SIG-M5 (cell line): ENCODE measurements around the gene PKMYT1.

Source experiments
- DNase-seq: peaks from one replicate; lab custom pipeline; 2025; lab: John Stamatoyannopoulos, UW

The PKMYT1 gene

DNA sequence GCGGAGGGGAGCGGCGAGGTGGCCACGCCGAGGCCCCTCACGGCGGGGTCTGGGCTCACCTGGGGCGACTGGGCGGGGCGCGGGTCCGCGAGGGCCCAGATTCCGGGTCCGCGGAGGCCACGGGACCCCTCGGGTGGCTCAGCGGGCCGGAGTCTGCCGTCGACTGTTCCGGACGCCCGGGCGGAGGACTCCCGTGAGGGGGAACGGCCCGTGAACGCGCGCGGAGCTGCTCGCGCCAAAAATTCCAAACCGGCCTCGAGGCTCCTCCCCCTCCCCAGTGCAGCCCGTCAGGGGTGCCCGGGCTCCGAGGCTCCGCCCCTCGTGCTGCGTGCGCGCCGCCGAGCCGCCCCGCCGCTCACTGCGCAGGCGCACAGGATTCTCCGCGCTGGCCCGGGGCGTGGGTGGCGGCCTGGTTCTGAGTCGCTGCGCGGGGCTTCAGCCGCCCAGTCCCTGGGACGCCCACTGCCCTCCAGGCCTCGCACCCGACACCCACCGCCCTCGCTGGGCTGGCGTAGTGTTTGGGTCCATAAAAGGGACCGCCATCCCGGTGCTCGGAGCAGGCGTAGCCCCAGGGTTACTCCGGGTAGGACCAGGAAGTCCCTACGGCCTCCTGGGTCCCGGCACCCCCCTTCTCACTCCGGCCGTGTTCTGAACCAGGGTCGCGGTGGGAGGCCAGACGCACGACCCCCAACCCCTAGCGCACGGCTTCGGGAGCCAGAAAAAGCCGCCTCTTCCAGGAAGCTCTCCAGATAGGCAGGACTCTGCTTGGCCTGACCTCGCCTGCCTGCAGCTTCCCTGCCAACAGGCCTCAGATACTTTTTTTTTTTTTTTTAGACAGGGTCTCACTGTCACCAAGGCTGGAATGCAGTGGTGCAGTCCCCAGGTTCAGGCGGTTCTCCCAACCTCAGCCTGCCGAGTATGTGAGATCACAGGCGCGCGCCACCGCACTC lies at the start of gene PKMYT1:
PKMYT1 (minus strand) TSS at position 220 of the 950 bp plus-strand sequence. CDS start 789 bp downstream, outside the sequence.
- DNase-seq: no peak

DNA sequence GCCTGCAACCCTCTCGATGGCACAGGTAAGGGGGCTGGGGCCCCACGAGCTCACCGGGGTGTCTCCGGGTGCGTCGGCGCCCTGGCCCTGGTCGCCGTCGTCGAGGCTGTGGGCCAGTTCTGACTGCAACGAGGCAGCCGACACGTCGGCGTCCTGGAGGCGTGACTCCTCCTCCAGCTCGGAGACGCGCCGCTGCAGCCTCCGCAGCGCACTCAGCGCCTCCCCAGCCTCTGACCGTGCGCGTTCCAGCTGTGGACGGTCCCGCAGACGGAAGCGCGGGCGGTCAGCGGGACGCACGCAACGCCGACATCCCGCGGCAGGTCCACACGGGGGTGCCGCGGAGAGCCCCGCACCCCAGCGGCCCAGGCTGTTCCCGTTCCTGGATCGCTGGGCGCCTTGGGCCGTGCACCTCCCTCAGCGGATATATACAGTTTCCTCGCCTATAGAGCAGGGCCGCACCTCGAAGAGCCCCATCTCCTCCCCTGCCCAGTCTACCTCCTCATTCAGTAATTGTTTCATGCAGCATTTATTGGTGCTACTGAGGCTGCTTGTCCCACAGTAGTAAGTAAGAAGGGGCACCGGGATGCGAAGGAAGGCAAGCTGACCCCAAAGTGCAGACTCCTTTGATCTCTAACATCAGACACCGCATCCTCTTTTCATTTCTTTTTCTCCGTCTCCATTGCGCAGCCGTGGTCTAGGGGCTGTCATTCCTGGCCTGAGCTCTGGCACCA lies 49.4 kb upstream of the PKMYT1 start:
- DNase-seq: no peak

DNA sequence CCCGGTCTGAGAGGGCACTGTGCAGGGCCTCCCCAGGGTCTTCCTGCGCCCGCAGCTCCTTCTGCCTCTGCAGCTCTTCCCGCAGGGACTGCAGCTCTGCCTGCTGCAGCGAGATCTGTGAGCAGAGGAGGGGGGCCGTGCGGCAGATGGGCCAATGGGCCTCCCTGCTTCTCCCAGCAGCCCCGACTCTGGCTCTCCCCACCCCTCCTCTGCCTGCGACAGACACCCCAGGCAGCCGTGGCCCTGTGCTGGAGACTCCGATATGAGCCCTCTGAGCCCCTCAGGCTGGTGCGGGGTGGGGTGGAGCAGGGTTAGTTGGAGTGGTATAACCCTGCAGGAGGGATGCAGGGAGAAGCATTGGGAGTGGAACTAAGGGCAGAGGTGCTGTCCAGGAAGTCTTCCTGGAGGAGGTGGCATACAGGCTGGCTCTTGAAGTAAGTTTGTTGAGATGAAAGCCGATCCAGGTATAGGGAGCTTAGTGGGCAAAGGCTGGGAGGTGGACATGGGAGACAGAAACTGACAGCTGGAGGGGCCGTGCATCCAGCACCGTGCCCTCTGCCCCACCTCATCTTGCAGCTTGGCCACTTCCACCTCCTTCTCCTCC lies 48.6 kb upstream of the PKMYT1 start:
- no peak for DNase-seq

DNA sequence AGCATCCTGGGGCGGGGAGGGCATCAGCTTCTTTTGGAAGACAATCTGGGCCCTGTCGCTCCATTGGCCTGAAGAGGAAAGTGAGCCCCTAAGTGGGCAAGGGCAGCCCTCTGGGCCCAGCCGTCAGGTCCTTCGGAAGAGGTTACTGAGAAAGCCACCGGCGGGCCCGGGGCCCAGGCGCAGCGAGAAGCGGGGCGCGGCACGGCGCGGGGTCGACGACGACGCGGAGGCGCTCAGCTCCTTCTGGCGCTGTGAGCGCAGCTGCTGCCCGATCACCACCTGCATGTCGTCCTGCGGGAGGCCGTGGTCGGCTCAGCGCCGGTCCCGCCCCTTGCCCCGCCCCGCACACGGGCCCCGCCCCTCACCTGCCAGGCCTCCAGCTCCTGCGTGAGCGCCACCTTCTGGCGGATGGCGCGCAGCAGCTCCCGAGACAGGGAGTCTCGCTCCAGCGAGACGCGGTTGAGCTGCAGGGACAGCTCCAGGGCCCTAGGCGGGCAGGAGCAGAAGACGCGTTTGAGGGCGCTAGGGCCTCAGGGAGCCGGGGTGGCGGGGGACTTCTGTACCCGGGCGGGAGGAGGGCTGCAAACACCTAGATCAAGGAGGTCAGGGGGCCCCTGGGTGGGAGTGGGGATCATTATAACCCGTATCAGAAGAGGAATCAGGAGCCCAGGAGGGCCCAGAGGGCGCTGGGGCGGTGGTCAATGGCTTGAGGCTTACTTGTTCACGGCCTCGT lies 47.9 kb upstream of the PKMYT1 start:
- no peak for DNase-seq

DNA sequence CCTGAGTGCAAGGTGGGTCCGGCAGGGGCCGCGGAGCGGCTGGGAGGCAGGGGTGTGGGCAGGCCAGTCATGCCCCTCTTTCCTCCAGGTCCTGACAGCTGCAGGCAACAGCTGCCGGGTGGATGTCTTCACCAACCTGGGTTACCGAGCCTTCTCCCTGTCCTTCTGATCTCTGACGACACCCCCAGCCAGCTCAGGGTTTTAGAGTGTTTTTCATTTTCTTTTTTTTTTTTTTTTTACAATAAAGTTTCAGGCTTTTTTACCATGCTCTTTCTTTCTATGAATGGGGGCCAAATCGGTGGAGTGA lies 47.2 kb upstream of the PKMYT1 start:
- DNase-seq: no peak

DNA sequence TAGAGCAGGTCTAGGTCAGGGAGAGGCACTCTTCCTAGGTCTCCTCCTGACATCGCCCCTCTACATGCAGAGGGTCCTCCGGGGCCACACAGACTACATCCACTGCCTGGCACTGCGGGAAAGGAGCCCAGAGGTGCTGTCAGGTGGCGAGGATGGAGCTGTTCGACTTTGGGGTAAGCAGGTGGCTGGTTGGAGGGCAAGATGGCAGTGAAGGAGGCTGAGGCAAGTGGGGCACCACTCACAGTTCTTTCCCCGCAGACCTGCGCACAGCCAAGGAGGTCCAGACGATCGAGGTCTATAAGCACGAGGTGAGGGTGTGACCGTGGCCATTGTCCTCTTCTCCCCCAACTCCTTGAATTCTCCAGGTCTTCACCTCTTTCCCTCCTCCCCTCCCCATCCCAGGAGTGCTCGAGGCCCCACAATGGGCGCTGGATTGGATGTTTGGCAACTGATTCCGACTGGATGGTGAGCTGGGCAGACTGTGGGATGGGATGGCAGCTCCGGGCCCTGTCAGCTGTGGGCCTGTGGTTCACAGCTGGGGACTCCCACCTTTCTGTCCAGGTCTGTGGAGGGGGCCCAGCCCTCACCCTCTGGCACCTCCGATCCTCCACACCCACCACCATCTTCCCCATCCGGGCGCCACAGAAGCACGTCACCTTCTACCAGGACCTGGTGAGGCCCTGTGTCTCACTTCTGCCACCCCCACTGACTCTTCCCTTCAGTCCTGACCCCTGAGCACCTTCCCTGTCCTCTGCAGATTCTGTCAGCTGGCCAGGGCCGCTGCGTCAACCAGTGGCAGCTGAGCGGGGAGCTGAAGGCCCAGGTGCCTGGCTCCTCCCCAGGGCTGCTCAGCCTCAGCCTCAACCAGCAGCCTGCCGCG lies 46.6 kb upstream of the PKMYT1 start:
- DNase-seq: no peak

DNA sequence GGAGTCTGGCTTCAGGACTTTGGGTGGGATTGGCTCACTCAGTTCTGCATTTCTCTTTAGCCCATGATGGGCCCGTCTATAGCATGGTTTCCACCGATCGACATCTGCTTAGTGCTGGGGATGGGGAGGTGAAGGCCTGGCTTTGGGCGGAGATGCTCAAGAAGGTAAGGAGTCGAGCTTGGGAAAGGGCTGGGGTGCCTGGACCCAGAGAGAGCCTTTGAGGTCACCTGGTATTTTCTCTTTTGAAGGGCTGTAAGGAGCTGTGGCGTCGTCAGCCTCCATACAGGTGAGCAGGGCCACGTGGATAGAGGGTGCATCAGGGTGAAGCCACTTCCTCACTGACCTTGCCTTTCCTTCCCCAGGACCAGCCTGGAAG lies 45.7 kb upstream of the PKMYT1 start:
- no peak for DNase-seq

DNA sequence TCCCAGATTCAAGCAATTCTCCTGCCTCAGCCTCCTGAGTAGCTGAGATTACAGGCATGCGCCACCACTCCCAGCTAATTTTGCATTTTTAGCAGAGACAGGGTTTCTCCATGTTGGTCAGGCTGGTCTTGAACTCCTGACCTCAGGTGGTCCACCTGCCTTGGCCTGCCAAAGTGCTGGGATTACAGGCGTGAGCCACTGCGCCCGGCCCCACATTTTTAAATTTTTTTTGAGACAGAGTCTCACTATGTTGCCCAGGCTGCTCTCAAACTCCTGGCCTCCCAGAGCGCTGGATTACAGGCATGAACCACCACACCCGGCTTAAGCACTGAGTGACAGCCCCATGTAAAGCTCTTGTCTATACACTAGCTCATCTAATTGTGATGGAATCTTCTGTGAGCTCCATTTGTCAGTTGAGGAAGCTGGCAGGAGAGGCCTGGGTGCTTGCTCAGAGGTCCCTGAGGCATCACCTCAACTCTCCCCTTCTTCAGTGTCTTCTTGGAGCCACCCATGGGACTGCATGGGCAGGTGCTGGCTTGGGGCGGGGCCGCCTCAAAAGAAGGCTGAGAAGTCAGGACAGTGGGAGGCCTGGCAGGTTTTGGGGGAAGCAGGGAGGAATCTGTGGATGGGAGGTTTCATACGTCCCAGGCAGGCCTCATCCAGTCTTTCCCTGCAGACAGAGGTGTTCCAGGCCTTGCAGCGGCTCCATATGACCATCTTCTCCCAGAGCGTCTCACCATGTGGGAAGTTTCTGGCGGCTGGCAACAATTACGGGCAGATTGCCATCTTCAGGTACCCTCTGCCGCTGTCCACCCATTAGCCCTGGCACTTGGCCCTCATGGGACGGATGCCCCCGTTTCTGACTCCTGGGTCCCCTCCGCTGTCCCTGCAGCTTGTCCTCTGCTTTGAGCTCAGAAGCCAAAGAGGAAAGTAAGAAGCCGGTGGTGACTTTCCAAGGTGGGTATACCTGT lies 45.1 kb upstream of the PKMYT1 start:
- no peak for DNase-seq

DNA sequence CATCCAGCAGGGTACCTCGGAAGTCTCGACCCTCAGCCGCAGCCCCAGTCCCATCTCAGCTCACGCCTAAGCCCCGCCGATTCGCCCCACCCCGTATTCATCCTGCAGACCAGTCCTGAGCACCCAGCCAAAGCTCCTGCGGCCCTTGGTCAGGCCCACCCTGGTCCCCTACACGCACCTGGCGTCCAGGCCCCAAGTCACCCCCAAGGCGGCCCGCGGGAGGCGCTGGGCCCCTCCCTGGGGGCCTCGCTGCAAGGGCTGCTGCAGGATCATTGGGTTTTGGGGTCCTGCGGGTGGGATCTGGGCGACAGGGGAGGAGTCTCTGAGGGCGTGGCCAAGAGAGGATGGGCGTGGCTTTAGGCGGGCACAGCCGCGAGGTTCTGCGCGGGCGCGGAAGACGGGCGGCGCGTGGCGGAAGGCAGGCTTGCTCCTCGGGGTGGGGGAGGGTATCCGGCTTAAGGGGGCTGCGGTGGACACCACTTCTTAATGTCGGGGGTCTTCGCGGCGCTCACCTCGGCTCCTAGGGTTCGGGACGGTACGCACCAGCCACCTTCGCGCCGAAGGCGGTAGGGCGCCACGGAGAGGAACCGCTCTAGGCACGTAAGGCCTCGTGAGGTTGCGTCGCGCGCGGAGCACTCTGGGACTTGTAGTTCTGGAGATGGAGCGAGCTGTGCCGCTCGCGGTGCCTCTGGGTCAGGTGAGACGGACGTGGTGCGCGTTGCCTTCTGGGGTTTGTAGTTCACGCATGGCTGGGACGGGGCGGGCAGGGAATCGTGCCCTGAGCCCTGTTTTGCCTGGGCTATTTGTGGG lies 43.6 kb upstream of the PKMYT1 start, which contains the start of the genes HCFC1R1 and THOC6:
HCFC1R1 (minus strand) TSS at position 274 of the 810 bp plus-strand sequence; CDS start at position 273, 1 bp downstream.
THOC6 (plus strand) TSS at position 367 of the 810 bp plus-strand sequence; CDS start at position 659, 292 bp downstream.
- DNase-seq: peak; percentile 92

DNA sequence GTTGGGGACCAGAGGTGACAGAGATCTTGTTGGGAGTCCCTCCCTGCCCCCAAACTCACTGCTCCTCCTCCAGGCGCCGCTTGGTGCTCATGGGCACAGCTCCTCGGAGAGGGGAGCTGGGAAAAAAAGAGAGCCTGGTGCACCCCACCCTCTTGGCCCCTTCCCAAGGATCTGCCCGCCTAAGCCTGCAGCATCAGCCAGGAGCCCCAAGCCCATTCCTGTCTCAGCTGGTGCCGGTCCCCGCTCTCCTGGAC lies 43.1 kb upstream of the PKMYT1 start:
- no peak for DNase-seq

DNA sequence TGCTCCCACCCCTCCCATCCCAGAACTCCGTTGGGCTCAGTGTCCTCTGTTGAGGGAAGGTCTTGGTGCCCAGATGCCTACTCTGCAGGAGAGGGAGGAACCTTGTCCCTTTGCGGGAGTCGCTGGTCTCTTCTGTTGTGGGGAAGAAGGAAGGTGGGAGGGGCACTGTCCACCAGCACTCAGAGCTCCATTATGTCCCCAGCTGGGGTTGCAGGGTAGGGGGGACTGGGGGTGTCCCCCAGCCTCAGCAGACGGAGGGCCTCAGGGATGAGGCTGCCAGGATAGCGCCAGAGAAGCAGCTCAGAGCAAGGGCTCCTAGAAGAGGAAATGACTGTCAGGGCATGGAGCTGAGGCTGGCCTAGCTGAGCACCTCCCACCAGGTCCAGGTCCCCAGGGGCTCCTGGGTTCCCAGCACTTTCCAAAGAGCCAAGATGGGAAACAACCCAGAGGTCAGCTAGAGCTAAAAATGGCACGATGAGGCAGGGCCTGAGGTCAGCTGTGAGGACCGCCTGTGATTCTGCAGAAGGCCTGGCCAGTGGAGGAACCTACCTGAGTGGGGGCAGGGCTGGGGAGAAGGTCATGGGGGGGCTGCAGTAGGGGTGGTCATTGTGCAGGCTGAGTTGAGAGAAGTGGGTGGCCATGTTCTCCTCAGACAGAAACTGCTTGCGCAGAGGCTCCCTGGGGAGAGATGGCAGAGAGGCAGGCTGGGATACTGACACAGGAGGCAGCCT lies 42.6 kb upstream of the PKMYT1 start:
- DNase-seq: no peak

DNA sequence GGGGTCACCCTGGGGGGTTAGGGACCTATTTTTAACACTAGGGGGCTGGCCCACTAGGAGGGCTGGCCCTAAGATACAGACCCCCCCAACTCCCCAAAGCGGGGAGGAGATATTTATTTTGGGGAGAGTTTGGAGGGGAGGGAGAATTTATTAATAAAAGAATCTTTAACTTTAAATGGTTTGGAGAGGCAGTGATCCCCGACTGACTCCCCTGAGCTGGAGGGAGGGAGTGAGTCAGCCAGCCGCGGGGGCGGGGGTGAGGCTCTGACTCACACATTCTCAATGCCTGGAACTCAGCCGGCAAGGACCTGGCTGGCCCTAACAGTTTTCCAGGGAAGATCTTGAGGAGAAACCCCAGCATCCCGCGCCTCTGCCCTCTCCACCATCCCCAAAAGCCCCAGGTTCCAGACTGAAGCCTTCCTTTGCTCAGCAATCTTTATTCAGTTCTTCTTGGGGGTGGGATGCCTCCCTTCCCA lies 42.0 kb upstream of the PKMYT1 start:
- no peak for DNase-seq

DNA sequence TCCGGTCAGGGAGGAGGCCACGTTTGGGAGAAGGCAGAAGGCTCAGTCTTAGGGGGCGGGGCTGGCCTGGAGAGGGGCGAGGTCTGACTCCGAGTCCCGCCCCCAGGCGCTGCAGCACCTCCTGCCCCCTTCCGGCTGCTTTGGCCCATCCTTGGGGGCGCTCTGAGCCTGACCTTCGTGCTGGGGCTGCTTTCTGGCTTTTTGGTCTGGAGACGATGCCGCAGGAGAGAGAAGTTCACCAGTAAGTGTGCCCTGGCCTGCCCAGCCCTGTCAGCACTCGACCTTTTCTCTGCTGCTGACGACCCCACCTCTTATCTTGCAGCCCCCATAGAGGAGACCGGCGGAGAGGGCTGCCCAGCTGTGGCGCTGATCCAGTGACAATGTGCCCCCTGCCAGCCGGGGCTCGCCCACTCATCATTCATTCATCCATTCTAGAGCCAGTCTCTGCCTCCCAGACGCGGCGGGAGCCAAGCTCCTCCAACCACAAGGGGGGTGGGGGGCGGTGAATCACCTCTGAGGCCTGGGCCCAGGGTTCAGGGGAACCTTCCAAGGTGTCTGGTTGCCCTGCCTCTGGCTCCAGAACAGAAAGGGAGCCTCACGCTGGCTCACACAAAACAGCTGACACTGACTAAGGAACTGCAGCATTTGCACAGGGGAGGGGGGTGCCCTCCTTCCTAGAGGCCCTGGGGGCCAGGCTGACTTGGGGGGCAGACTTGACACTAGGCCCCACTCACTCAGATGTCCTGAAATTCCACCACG lies 41.4 kb upstream of the PKMYT1 start:
- no peak for DNase-seq

DNA sequence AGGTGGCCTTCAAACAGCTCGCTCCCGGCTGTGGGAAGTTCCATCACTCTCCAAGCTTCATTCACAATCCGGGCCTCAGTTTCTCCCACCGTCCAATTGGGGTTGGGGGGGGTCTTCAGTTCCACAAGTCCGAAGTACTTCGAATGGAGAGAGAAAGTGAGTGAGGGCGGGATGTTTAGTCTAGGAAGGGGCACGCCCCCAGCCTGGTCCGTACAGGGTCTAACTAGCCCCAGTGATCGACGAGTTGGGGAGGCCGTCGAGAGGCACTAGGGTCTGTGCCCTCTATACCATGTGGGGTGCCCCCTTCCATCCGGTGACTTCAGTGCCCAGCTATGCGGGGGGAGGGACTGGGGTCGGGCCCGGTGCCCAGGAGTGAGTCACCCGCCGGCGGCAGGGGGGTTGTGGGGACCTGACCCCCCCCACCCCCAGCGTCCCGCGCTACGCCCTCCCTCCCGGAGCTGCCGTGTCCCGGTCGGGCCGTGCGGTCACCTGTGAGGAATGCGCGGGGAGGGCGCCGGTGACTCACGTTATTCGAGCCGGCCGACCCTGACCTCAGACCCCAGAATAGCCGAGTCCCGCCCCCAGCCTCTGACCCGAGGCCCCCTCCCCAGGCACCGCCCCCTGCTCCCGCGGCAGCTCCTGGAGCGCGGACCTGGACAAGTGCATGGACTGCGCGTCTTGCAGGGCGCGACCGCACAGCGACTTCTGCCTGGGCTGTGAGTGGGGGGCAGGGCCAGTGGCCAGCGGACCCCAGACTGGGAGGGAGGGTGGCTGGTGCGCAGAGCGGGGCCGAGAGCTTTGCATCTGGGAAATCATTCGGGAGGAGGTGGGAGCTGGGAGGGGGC lies 40.6 kb upstream of the PKMYT1 start:
- DNase-seq: no peak

DNA sequence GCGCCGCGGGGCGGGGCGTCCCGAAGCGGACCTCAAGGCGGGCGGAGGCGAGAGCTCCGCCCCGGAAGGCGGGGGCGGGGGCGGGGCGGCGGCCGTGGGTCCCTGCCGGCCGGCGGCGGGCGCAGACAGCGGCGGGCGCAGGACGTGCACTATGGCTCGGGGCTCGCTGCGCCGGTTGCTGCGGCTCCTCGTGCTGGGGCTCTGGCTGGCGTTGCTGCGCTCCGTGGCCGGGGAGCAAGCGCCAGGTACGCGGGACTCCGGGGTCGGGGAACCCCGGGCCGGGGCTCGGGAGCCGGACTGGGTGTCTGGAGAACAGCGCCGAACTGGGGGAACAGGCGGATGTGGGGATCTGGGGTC lies 40.0 kb upstream of the PKMYT1 start, which contains the start of gene TNFRSF12A:
TNFRSF12A (plus strand) TSS at position 122 of the 357 bp plus-strand sequence; CDS start at position 152, 30 bp downstream.
- DNase-seq: no peak

DNA sequence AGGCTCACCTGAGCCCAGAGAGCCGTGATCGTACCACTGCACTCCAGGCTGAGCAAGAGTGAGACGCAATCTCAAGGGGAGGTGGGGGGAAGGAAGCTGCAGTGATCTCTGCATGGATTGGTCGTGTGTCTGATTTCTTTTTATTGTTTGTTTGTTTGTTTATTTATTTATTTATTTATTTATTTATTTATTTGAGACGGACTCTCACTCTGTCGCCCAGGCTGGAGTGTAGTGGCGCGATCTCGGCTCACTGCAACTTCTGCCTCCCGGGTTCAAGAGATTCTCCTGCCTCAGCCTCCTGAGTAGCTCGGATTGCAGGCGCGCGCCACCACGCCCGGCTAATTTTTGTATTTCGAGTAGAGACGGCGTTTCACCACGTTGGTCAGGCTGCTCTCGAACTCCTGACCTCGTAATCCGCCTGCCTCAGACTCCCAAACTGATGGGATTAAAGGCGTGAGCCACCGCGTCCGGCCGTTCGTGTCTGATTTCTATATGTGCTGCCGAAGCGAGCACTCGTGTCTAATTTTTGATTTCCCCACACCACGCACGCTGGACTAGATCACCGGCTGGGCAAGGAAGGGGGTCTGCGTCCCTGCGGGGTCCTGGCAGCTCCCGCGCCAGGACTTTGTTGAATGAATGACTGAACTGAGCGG lies 39.5 kb upstream of the PKMYT1 start:
- DNase-seq: no peak
